Activated CD8-positive, alpha-beta T cell treated with anti-CD3 and anti-CD28 coated beads for 36 hours (primary cell): ENCODE results near the gene HECTD3. TPM values are rescaled to one million over a fixed set of nuclear protein-coding genes. Genes with fewer than 3 reads are reported as not detected.

Experiments used
- ATAC-seq: fragments of 200-7000 bp; cut with Tn5 transposase; one replicate; pipeline ENCODE4 v1.10.0; 2021; ENCODE audit warnings: mild to moderate bottlenecking, moderate library complexity
- CTCF ChIA-PET: fragments of 350-600 bp; sonication (Branson Sonifier 250); formaldehyde crosslinking; loops from one replicate; lab custom pipeline; 2021; ENCODE audit warnings: antibody characterized with exemption; lab: Charles Lee
- POLR2A ChIA-PET: fragments of 350-600 bp; sonication (Branson Sonifier 250); formaldehyde crosslinking; loops from one replicate; lab custom pipeline; 2021; ENCODE audit warnings: antibody characterized with exemption; lab: Charles Lee
- DNase-seq: peaks from one replicate; pipeline ENCODE4 v3.0.0-alpha.2; 2020
- H3K27ac Mint-ChIP-seq: one replicate; pipeline ENCODE4 v1.8.0; 2021; ENCODE audit warnings: mild to moderate bottlenecking, mixed read lengths
- H3K27me3 Mint-ChIP-seq: one replicate; pipeline ENCODE4 v1.8.0; 2021; ENCODE audit warnings: mixed read lengths
- H3K36me3 Mint-ChIP-seq: one replicate; pipeline ENCODE4 v1.8.0; 2021; ENCODE audit warnings: low read depth, mixed read lengths
- H3K4me1 Mint-ChIP-seq: one replicate; pipeline ENCODE4 v1.8.0; 2021; ENCODE audit warnings: low read depth, mixed read lengths
- H3K4me3 Mint-ChIP-seq: one replicate; pipeline ENCODE4 v1.8.0; 2021; ENCODE audit warnings: mild to moderate bottlenecking, moderate library complexity, mixed read lengths
- H3K9me3 Mint-ChIP-seq: one replicate; pipeline ENCODE4 v1.8.0; 2021; ENCODE audit warnings: mixed read lengths
- intact Hi-C: fragments of 100-400 bp; cut with micrococcal nuclease; formaldehyde crosslinking; loops from one replicate; pipeline ENCODE4 v1.10.0; 2022
- total RNA-seq, 2 experiments: library from RNA; stranded (reverse); gene quantifications; one replicate each; pipeline ENCODE4 v1.2.3, GENCODE V29; 2021
- TF ChIP-seq, protein P1 (sequence below): fragments of 200-600 bp; IDR thresholded peaks from one replicate; pipeline ENCODE4 v1.8.0; 2022; ENCODE audit warnings: antibody characterized with exemption, mild to moderate bottlenecking

The HECTD3 gene
- total RNA-seq, 2 experiments from 2014 or later, result 16.4 to 16.9 TPM

DNA sequence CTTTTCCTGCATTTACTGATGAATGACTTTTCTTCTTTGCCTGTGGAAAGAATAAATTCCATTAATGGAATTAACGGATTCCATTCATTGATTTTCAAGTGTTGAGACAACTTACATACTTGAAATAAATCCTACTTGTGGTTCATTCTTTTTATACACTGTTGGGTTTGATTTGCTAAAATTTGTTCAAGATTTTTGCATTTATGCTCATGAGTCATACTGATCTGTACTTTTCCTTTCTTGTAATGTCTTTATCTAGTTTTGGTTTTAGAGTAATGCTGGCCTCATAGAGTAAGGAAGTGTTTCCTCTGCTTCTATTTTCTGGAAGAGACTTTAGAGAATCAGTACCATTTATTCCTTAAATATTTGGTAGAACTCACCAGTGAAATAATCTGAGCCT, 15.3 kb upstream of the HECTD3 start:
- H3K27ac Mint-ChIP-seq, result peak overlapping the region; percentile 3
- ChIA-PET POLR2A (interaction anchor here (1.2 kb wide), 1 partner anchor 16 kb away, joined by 3 read pairs; no protein-coding TSS in a partner anchor), CTCF (no interaction called here)
- H3K36me3 Mint-ChIP-seq, result no peaks in the 10 kb centered on the region
- peaks cover 12% of the 10 kb centered on the region for H3K4me1 Mint-ChIP-seq
- TF ChIP-seq, protein P1, sequence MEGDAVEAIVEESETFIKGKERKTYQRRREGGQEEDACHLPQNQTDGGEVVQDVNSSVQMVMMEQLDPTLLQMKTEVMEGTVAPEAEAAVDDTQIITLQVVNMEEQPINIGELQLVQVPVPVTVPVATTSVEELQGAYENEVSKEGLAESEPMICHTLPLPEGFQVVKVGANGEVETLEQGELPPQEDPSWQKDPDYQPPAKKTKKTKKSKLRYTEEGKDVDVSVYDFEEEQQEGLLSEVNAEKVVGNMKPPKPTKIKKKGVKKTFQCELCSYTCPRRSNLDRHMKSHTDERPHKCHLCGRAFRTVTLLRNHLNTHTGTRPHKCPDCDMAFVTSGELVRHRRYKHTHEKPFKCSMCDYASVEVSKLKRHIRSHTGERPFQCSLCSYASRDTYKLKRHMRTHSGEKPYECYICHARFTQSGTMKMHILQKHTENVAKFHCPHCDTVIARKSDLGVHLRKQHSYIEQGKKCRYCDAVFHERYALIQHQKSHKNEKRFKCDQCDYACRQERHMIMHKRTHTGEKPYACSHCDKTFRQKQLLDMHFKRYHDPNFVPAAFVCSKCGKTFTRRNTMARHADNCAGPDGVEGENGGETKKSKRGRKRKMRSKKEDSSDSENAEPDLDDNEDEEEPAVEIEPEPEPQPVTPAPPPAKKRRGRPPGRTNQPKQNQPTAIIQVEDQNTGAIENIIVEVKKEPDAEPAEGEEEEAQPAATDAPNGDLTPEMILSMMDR, result no peak
- no peak overlapping the region for H3K4me3 Mint-ChIP-seq
- no peaks in the 10 kb centered on the region for H3K9me3 Mint-ChIP-seq
- intact Hi-C loops, result no loop called here
- no peak for DNase-seq
- H3K27me3 Mint-ChIP-seq, result no peaks in the 10 kb centered on the region
- no peak for ATAC-seq

DNA sequence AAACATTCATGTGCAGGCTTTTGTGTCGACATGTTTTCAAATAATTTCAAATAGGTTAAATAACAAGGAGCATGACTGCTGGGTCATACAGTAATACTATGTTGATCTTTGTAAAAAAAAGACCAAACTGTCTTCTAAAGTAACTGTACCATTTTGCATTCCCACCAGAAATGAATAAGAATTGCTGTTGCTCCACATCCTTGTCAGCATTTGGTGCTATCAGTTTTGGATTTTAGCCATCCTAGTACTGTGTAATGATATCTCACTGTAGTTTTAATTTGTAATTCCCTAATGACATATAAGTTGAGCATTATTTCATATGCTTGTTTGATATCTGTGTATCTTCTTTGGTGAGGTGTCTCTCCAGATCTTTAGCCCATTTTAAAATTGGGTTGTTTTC, 12.5 kb upstream of the HECTD3 start:
- Mint-ChIP-seq H3K36me3 (no peaks in the 10 kb centered on the region), H3K27me3 (no peaks in the 10 kb centered on the region), H3K4me1 (peaks cover 12% of the 10 kb centered on the region), H3K4me3 (no peak overlapping the region), H3K27ac (no peak overlapping the region), H3K9me3 (no peaks in the 10 kb centered on the region)
- TF ChIP-seq, protein P1, result no peak
- no peak for DNase-seq
- ATAC-seq, result no peak
- intact Hi-C loops, result no loop called here
- ChIA-PET POLR2A (no interaction called here), CTCF (no interaction called here)

DNA sequence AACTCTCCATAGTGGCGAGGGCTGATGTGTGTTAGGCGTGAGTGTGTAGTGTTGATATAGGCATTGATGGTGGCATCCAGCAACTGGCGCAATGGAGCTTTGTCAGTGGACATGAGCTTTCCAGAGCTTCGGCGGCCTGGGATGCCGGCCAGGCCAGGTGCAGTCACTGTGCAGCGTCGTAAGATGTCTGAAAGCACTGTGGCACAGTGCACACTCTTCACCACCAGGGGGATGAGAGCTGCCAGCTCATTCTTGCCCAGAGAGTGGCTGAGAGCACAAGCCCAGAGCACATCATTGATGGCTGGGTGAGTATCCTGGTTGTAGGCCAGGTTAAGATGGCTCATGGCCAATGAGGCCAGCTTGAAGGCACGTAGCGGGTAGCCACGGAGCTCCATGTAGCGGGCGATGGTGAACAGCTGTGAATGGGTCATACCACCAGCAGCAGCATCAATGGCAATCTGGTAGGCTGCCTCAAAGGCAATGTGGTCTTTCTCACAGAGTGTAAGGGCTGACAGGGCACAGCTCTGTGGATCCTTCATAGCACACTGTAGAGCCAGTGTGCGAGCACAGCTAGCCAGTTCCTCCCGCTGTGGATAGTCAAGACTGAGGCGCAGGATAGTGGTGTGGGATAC, 7.6 kb upstream of the HECTD3 start:
- H3K27ac Mint-ChIP-seq, result no peak overlapping the region

DNA sequence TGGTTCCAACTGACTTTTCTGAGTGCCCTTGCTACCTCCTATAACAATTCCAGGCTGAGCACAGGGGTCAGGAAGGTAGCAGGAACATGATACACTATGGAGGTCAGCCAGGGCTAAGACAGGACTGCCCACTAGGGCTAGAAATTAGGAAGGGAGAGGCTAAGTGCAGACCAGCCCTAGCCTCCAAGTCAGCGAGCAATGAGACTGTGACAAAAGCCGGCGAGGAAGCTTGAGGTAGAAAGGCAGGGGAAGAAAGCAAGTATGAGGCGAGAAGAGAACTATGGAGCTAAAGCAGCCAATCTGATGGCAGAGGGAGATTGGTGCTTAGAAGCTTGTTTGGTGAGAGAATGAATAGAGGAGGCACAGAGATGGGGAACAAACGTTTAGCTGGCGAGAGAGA, 5.6 kb upstream of the HECTD3 start:
- Mint-ChIP-seq H3K9me3 (no peaks in the 10 kb centered on the region), H3K4me1 (peaks cover 15% of the 10 kb centered on the region), H3K27ac (no peak overlapping the region), H3K36me3 (peaks cover 8% of the 10 kb centered on the region), H3K4me3 (no peak overlapping the region), H3K27me3 (no peaks in the 10 kb centered on the region)
- DNase-seq (no peak), ATAC-seq (no peak)
- CTCF ChIA-PET, result interaction anchor here (1.0 to 12.5 kb wide), 5 partner anchors 10 to 281 kb away, joined by 3 to 321 read pairs (median 4); no protein-coding TSS in a partner anchor
- intact Hi-C loops, result loop anchor here (10.0 kb wide), 1 partner anchor 178 kb away; no protein-coding TSS in a partner anchor
- POLR2A ChIA-PET, result interaction anchor here (1.9 kb wide), 1 partner anchor 286 kb away, joined by 7 read pairs; no protein-coding TSS in a partner anchor
- TF ChIP-seq, protein P1, result no peak

More for the DNA sequence above, 7.6 kb upstream of the HECTD3 start:
- DNase-seq (peak; percentile 75), ATAC-seq (peak; percentile 93)
- Mint-ChIP-seq H3K4me3 (no peak overlapping the region), H3K36me3 (peaks cover 8% of the 10 kb centered on the region), H3K27me3 (no peaks in the 10 kb centered on the region), H3K4me1 (peaks cover 10% of the 10 kb centered on the region), H3K9me3 (no peaks in the 10 kb centered on the region)
- intact Hi-C loops, result loop anchor here (1.0 to 10.0 kb wide), 2 partner anchors 176 to 282 kb away; no protein-coding TSS in a partner anchor
- CTCF ChIA-PET, result interaction anchor here (0.6 to 12.5 kb wide), 30 partner anchors 9 to 481 kb away, joined by 3 to 321 read pairs (median 4); partner anchors contain the start of genes CCDC163, EIF2B3 and MMACHC
- TF ChIP-seq, protein P1, result peak; percentile 78
- POLR2A ChIA-PET, result interaction anchor here (1.0 to 1.4 kb wide), 2 partner anchors 15 to 286 kb away, joined by 3 read pairs; no protein-coding TSS in a partner anchor
